ENCODE data around the gene WSCD1.

WSCD1 gene

GRCh38 chr17:6153375-6153774 is 83.2 kb downstream of the WSCD1 start:
- DNase-seq: peak in 9 of 56 donors; percentile 5 to 37 (median 14)

DNA sequence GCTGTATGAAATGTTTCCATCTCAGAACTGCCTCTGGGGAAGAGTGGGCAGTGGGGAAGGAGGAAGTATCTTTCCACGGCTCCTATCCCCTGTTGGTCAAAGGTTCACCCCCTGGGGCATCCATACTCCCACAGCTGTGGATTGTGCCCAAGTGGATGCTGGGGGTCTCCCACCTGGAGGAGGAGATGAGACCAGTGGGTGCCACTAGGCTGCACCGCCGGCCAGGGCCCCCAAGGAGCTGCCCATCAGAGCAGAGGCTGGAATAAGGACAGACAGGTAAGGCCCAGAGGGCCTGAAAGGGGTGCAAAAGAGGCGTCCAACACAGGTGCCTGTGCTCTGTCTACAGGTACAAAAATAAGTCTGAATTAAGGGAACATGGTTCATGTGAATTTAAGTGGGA is 87.5 kb downstream of the WSCD1 start:
- DNase-seq: no peak

DNA sequence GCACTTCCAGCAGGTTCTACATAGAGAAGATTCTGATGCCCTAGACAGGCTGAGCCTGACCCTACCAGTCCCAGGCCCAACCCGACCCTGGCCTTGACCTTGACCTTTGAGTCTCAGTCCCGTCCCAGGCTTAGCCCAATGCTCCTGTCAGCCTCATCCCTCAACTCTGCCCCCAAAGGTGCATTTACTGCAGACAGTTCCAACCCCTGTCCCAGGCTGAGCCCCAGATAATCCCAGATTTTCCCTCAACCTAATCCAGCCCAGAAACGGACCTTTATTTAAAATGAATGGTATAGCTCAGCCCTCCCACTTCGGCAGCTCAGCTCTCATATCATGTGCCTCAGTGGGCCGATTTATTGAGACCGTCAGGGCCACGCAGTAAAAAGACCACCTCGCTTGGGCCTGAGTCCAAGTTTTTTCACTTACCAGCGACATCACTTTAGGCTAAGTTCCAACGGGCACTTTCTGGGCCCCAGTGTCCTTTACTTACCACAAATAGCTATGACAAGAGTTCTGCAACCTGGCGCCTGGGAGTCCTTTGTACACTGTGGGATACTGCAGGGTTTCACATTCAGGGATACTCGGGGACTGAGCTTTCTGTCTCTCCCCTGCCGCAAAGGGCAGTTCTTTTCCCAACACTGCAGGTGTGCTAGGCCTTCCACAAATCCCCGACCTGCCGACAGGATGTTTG is 89.5 kb downstream of the WSCD1 start:
- DNase-seq: no peak

DNA sequence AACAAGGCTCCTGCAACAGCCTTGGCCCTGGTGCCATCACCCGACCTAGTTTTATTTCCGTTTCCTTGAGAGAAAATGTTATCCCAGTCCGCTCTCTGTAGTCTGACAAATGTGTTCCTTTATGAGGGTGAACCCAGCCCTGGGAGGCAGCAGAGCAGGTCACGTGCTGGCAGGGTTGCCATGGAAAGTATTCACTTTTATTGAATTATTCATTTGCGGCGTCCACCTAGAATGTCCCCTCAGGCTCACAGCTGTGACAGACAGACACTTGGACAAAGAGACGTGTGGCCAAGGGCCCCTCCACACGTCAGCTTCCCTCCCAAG is 90.0 kb downstream of the WSCD1 start:
- DNase-seq: peak in 3 of 56 donors; percentile 4 to 16 (median 12)

- DNase-seq: no peak
Measured at GRCh38 chr17:6160911-6161855, 91.0 kb downstream of the WSCD1 start.

- DNase-seq: peak in 1 of 56 donors; percentile 9
Measured at GRCh38 chr17:6162216-6162615, 92.0 kb downstream of the WSCD1 start.

GRCh38 chr17:6162892-6163291 is 92.7 kb downstream of the WSCD1 start:
- no peak for DNase-seq

- DNase-seq: peak in 2 of 56 donors; percentile 3 to 18
Measured at GRCh38 chr17:6163612-6164333, 93.6 kb downstream of the WSCD1 start.

GRCh38 chr17:6164996-6165395 is 94.8 kb downstream of the WSCD1 start:
- DNase-seq: no peak

GRCh38 chr17:6165806-6166205 is 95.6 kb downstream of the WSCD1 start:
- DNase-seq: no peak

- no peak for DNase-seq
Measured at GRCh38 chr17:6166492-6167179, 96.5 kb downstream of the WSCD1 start.

DNA sequence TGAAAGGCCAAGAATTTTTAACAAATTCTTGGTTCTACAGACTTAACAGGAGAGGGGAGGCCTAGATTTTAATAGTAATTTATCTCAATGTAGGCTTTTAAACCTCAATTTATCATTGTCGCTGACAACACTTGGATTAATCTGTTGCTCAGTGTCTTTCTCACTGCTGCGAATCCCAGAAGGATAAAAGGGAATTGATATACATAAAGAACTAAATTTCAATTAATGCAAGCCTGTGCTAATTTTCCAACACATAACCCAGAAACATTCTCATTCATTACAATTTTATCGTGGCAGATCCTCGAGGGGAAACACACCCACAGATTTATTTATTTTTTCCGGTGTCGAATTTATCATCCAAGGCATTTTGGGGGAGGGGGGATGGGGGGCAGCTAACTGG is 98.1 kb downstream of the WSCD1 start:
- no peak for DNase-seq

DNA sequence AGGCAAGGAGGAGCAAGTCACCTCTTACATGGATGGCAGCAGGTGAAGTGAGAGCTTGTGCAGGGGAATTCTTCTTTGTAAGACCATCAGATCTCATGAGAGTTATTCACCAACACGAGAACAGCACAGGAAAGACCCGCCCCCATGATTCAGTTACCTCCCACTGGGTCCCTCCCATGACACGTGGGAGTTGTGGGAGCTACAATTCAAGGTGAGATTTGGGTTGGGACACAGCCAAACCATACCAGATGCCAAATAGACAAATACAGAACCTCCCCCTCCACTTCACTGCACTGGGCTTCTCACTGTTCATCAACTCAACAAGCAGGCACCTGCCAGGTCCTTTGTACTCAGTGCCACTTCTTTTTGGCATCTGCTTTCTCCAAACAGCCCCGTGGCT is 100.2 kb downstream of the WSCD1 start:
- DNase-seq: no peak

DNA sequence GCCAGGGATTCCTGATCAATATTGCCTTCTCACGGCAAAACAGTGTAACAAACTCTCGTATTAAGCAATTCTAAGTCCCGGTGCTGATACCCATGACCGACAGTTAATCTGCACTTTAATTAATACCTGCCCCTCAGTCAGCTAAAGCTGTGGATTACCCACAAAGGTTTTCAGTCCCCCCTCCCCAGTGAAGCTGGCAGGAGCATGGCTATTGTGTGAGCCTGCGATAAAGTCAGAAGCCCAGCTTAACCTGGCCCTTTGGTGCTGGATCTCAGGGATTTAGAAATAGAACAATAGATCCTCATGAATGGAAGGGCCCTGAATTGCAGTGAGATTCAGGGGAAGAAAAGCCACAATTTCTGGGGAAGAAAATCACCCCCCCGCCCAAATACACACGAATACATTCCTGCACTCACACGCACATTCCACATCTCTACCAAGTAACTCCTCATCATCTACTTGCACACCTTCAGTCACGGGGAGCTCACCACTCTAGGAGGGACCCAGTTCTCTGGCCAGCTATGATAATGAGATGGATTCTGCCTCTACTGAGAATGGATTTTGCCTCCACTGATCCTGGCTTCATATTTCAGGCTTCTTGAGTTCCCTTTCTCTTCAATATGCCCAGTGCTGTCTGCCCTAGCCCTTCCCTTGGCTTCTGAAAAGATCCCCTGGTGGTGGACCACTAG is 102.6 kb downstream of the WSCD1 start:
- DNase-seq: no peak

DNA sequence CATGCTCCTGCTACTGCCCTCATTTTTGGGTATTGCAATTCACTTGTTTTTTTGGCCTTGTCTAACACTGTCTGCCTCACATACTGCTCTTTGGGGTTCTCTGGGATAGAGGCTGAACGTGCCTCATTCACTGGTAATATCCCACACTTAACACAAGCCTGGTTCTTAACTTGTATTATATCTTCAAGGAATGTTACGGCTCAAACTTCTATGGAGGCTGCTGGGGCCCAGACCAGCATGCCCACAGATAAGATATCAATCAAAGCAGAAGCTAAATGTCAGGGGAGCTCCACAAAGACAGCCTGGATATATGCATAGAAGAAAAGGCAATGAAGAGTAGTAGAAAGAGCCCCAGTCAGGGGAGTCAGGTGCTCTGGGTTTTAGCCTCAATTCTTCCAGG is 103.5 kb downstream of the WSCD1 start:
- no peak for DNase-seq

Data from amygdala (tissue), 56 donors.